OCI-LY1 (cell line): Measurements from ENCODE around the gene CCN6.

Experiments
- EZH2 ChIP-seq: fragments of 200-600 bp; sonication (generic), shearing (Covaris generic); IDR thresholded peaks from 2 replicates; pipeline ENCODE4 v1.8.0; 2017; ENCODE audit warnings: borderline replicate concordance, mixed run types, mild to moderate bottlenecking, antibody characterized with exemption, low read length, moderate library complexity, mixed read lengths
- TF ChIP-seq, protein P1 (sequence below): fragments of 200-600 bp; sonication (generic), shearing (Covaris generic); IDR thresholded peaks from 2 replicates; pipeline ENCODE4 v1.5.1; 2017; ENCODE audit warnings: mild to moderate bottlenecking, antibody characterized with exemption, low read length, moderate library complexity, mixed read lengths

DNA sequence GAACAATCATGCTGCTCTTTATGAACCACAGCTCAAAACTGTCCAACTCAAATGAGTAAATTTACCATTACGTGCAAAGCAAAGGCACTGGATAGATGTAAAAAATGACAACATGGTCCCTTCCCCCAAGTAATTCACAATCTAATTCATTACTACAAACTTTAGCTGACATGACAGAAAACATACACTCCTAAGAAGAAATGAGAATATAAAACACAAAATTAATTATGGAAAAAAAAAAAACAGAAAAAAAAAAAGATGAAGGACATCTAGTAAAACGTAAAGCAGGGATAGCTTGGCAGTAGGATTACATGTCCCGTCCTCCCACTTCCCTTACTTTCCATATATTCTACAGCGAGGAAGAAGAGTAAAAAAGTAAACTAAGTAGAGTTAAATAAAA lies 27.7 kb downstream of the CCN6 start:
- TF ChIP-seq, protein P1, sequence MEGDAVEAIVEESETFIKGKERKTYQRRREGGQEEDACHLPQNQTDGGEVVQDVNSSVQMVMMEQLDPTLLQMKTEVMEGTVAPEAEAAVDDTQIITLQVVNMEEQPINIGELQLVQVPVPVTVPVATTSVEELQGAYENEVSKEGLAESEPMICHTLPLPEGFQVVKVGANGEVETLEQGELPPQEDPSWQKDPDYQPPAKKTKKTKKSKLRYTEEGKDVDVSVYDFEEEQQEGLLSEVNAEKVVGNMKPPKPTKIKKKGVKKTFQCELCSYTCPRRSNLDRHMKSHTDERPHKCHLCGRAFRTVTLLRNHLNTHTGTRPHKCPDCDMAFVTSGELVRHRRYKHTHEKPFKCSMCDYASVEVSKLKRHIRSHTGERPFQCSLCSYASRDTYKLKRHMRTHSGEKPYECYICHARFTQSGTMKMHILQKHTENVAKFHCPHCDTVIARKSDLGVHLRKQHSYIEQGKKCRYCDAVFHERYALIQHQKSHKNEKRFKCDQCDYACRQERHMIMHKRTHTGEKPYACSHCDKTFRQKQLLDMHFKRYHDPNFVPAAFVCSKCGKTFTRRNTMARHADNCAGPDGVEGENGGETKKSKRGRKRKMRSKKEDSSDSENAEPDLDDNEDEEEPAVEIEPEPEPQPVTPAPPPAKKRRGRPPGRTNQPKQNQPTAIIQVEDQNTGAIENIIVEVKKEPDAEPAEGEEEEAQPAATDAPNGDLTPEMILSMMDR = no peak
- TF ChIP-seq EZH2 = no peak
